AG10803 (cell line): ENCODE measurements around the gene APELA.
A peak's percentile ranks its signal among the peaks of the same experiment; 100 is the strongest.
"Not testable (repeated sequence)": the region's sequence is repeated elsewhere in the genome, so short reads cannot be mapped to it uniquely, and the experiment has no call there.

Experiments
- DNase-seq: peaks from one replicate; pipeline ENCODE4 v3.0.0; 2010; ENCODE audit warnings: low read depth
- H3K4me3 ChIP-seq: 2 replicates; pipeline ENCODE4 v1.5.1; 2011; ENCODE audit warnings: mild to moderate bottlenecking, low read length, control low read depth
- TF ChIP-seq, protein P1 (sequence below): conservative IDR thresholded peaks from 2 replicates; pipeline ENCODE4 v1.5.1; 2011; ENCODE audit warnings: mild to moderate bottlenecking, low read length, control low read depth, inconsistent platforms

APELA gene

DNA sequence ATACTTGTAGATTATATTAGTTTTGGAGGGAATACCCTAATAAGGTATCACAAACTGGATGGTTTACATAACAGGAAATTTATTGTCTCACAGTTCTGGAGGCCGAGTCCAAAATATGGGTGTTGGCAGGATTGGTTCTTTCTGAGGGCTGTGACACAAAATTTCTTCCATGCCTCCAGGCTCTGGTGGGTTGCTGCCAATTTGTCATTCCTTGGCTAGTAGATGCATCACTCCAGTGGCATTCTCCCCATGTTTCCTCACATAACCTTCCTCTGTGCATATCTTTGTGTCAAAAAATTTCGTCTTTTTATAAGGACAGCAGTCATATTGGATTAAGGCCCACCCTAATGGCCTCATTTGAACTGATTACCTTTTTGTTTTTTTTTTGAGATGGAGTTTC, 49.3 kb downstream of the APELA start:
- DNase-seq = peak; percentile 90
- TF ChIP-seq, protein P1, sequence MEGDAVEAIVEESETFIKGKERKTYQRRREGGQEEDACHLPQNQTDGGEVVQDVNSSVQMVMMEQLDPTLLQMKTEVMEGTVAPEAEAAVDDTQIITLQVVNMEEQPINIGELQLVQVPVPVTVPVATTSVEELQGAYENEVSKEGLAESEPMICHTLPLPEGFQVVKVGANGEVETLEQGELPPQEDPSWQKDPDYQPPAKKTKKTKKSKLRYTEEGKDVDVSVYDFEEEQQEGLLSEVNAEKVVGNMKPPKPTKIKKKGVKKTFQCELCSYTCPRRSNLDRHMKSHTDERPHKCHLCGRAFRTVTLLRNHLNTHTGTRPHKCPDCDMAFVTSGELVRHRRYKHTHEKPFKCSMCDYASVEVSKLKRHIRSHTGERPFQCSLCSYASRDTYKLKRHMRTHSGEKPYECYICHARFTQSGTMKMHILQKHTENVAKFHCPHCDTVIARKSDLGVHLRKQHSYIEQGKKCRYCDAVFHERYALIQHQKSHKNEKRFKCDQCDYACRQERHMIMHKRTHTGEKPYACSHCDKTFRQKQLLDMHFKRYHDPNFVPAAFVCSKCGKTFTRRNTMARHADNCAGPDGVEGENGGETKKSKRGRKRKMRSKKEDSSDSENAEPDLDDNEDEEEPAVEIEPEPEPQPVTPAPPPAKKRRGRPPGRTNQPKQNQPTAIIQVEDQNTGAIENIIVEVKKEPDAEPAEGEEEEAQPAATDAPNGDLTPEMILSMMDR = no peak
- H3K4me3 ChIP-seq = no peak overlapping the region

DNA sequence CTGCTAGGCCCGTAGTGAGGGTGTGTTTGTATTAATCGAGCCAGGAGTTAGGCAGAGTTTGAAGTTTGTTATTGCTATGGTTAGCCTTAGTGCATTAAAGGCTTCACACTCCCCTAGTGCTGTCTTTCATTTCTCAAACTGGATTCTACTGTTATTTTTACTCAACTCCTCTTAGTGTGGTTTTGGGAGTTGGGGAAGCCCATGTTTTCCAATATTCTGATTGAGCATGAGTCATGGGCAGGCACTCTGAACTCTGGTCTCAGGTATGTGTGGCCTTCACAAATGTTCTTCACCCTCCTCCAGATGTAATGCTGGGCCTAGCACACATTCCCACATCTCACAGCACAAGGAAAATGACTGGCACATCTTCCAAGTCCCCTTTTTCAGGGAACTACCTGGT, 50.1 kb downstream of the APELA start:
- DNase-seq = peak; percentile 33
- not testable (repeated sequence) for H3K4me3 ChIP-seq

DNA sequence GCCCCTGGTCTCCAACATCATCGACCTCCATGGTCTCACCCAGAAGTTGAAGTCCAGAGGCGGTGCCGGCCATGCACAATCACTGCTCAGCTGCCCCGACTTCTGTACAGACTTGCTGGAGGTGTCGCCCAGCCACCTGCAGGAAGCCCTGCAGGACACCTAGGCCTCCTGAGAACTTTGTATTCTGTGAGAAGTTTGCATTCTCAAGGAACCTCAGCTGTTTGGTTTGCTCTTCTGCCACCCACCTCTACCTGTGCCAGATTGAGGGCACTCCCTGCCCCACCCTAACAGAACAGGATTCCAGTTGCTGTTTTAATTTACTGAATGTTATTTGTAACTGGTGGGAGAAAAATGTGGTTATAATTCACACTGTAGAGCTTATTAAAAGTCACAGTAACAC, 53.7 kb downstream of the APELA start:
- TF ChIP-seq, protein P1 = no peak
- DNase-seq = no peak
- no peak overlapping the region for H3K4me3 ChIP-seq

DNA sequence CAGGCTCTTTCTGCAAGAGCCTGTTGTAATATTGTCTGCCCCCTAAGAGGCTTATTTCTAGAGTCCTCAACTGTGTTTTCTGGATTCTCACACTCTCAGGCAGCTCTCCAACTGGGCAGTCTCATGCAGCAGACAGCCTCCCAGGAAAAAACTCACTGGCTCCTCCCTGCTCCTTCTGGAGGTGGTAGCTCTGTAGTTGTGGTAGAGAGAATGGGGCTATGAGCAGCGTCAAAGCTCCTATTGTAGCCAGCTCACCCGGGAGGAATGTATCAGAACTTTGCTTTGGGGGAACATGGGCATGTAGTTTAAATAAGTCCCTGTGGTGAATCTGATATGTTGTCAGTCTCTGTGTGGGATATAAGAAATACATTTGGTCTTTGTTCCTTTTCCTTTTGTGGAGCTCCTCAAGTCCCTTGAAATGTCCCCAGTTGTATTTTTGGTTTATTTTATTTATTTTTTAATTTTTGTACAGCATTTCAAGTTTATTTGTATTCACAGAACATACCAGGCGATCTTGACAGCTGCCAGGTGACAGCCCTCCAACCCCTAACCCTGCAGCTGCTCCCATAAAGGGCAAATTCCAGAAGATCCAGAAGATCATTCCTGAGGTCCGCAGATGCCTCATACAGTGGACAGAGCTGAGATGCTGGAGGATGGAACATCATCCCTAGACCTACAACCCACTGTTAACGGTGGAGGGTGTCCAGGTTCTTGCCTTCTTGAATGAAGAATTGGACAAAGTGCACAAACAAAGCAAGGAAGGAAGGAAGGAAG, 54.8 kb downstream of the APELA start:
- H3K4me3 ChIP-seq = no peak overlapping the region
- TF ChIP-seq, protein P1 = no peak
- DNase-seq = peak; percentile 42

DNA sequence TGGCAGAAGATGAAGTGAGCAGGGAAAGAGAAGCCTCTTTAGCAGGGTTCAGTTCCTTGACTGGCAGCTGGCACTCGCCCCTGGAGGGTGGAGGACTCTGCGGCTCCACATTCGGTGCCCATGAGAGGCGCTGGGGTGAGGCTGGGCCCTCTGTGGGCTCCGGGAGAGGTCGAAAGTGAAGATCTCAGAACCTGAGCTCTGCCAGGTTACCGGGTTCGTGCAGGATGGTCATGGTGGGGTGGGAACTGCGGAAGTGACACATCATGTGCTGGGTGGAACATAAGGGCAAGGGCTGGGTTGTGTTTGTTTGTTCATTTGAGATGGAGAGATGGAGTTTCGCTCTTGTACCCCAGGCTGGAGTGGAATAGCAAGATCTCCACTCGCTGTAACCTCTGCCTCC, 56.3 kb downstream of the APELA start:
- TF ChIP-seq, protein P1 = no peak
- no peak for DNase-seq
- no peak overlapping the region for H3K4me3 ChIP-seq

DNA sequence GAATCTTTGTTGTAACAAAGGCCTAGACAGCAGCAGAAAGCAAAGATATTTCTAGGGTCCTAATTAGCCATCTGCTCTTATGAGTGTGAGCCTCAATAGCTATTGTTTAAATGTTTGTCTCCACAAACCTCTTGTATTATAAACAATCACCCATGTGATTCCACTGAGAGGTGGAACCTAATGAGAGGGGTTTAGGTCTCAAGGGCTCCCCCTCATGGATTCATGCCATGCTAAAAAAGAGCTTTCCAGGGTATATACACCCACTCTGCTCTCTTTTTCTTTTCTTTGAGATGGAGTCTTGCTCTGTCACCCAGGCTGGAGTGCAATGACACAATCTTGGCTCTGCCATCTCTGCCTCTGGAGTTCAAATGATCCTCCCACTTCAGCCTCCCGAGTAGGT, 58.4 kb downstream of the APELA start:
- H3K4me3 ChIP-seq = no peak overlapping the region
- no peak for DNase-seq
- TF ChIP-seq, protein P1 = no peak

DNA sequence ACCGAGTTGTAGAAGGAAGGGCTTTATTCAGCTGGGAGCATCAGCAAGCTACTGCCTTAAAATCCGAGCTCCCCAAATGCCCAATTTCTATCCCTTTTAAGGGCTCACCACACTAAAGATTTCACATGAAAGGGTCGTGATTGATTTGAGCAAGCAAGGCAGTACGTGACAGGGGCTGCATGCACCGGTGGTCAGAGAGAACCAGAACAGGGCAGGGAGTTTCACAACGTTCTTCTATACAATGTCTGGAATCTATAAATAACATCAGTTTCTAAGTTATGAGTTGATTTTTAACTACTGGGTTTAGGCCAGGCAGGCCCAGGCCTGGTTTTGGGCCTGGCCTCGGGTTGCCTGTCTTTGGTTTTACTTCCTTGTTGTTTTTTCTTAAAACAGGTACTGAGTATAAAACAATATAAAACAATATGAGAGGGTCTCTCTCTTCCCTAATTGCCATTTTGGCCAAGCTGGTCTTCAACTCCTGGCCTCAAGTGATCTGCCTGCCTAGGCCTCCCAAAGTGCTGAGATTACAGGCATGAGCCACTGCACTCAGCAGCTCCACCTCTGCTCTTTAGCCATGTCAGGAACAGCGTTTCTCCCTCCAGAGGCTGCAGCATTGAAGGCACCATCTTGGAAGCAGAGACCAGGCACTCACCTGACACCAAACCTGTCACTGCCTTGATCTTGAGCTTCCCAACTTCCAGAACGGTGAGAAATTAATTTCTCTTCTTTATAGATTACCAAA, 59.1 kb downstream of the APELA start:
- not testable (repeated sequence) for H3K4me3 ChIP-seq, DNase-seq

DNA sequence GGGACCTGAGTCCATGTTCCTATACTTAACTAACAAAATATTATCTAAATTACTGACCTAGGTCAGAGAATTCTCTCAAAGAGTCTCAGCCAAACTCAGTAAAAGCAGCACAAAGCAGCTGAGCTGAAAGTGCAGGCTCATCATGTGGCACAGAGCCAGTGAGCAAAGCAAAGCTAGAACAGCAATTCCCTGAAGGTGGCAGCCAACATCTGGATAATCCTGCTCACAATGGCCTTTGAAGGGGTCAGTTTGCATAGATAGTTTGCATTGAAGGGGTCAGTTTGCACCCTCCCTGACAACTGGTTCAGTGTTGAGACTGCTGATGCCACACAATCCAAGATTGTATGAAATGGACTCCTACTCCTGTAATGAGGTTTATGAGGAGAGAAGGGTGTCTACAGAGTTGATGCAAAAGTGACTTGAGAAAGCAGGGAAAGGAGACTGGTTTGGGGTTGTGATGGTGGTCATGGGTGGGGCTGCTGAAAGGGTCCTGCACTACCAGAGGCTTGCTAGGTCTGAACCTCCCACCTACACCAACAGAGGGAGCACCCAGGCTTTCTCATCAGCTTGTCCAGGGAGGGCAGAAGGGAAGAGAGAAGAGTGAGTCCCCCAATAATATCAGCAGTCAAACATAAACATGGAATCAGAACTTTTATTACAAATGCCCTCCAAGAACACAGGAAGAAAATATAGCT, 60.7 kb downstream of the APELA start:
- DNase-seq = peak; percentile 48

More for the DNA sequence above, 60.7 kb downstream of the APELA start:
- H3K4me3 ChIP-seq = no peak overlapping the region
- TF ChIP-seq, protein P1 = peak; percentile 28
